GM18505 (cell line): ENCODE data around the gene ACAP3.
"Not testable (repeated sequence)": the region's sequence is repeated elsewhere in the genome, so short reads cannot be mapped to it uniquely, and the experiment has no call there.

Experiments
- ATAC-seq: cut with Tn5 transposase; IDR thresholded peaks from one replicate; pipeline ENCODE4 v1.9.1; 2021; ENCODE audit not compliant: unreplicated experiment
- POLR2A ChIP-seq: IDR thresholded peaks from 4 replicates; pipeline ENCODE4 v1.6.1; 2011; ENCODE audit warnings: borderline replicate concordance; ENCODE audit not compliant: insufficient read depth, insufficient read length; ENCODE audit errors: extremely low read depth

Gene ACAP3

DNA sequence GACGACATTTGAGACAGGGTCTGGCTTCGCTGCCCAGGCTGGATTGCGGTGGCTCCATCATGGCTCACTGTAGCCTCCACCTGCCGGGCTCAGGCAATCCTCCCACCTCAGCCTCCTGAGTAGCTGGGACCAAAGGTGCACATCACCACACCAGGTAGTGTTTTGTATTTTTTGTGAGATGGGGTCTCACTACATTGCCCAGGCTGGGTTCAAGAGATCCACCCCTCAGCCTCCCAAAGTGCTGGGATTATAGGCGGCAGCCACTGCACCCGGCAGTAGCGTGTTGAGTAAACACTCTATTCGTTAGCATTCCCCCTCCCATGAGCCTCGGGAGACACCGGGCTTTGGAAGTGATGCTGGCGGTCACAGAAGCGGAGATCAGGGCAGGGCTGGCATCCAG, 54.4 kb downstream of the ACAP3 start:
- ATAC-seq, result no peak
- no peak for TF ChIP-seq POLR2A

DNA sequence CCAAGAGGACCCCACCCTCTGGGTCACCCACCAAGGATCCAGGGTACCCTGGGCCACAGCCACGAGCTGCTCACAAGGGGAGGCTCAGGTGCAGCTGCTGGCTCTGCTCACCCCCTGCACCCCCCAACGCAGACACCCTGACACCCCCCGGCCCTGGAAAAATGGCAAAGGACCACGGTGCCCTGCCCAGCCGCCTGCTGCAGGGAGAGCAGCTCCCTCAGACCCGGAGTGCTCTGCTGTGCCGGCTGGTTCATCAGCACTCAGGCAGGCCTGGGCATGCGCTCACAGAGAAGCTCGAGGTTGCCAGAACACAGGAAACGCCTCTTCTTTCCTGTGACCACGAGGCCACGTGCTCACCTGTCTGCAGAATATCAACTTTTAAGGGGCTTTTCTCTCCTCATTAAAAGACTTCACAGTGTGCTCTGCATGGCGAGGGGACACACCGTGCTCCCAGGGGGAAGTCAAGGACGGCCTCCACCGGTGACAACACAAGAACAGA, 56.9 kb downstream of the ACAP3 start:
- peak; percentile 42 for TF ChIP-seq POLR2A
- no peak for ATAC-seq

DNA sequence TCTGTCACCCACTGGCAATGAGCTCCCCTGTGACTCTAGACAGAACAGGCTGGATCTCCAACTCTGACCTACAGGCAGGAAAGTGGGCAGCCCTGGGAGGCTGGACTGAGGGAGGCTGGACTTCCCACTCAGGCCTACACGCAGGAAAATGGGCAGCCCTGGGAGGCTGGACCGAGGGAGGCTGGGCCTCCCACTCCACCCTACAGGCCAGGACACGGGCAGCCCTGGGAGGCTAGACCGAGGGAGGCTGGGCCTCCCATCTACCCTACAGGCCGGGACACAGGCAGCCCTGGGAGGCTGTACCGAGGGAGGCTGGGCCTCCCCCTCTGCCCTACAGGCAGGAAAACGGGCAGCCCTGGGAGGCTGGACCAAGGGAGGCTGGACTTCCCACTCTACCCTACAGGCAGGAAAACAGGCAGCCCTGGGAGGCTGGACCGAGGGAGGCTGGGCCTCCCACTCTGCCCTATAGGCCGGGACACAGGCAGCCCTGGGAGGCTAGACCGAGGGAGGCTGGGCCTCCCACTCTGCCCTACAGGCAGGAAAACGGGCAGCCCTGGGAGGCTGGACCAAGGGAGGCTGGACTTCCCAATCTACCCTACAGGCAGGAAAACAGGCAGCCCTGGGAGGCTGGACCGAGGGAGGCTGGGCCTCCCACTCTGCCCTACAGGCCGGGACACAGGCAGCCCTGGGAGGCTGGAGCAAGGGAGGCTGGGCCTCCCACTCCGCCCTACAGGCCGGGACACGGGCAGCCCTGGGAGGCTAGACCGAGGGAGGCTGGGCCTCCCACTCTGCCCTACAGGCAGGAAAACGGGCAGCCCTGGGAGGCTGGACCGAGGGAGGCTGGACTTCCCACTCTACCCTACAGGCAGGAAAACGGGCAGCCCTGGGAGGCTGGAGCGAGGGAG, 59.5 kb downstream of the ACAP3 start:
- ATAC-seq, result not testable (repeated sequence)

DNA sequence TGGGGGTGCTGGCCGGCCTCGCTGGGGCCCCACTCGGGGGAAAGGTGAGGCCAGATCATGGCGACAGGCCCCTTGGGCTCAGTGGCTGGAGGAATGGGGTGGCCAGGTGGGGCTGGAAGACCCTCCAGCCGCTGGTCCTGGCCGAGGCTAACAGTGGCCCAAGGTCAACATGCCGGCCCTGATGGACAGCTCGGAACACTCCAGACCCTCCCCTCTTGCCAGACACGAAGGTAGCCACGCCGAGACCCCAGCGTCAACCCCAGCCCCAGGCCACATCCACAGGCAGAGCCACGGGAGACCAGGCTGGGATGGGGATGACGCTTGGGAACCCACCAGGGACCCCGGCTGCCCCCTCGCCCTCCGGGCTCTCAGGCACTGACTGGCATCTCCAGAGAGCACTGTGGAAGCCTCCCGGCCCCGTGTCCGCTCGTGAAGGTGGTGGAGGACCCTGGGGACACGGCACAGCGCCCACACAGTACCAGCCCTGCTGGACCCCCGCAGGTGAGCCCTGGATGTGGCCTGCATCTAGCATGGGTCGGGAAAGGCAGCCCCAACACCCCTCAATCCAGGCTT, 60.3 kb downstream of the ACAP3 start:
- no peak for ATAC-seq
- TF ChIP-seq POLR2A, result no peak

DNA sequence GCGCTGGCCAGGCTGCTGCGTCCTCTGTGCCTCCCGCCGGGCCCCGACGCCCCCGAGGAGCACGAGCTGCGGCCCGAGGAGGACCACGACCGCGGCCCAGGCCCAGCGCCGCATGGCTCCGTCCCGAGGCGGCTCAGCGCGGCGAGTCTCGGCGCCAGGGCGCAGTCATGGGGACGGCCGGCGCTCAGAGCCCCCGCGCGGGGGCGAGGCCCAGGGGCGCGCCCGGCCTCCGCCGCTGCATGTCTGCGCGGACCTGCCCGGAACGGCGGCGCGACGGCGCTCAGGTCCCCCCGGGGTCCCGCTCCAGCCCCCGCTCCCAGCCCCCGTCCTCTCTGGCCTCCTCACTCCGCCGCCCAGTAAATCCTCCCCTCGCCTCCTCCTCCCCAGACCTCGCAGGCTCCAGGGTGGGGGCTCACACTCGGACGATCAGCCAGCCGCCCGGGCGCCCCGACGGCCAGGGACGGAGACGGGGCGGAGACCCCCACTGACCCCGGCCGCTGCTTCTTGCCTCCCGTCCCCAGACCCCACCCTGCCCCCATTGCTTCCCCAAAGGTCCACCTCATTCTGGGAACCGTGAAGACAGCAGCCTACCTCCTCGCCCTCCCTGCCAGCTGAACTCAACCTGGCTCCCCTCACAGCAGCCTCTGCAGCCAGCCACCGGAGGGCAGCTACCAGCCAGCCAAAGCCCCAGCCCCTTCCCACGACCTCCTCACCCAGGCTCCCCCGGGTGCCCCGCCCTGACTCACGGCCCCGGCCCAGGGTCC, 61.0 kb downstream of the ACAP3 start, which contains the start of gene C1QTNF12:
C1QTNF12 (minus strand) TSS at position 146 of the 764 bp plus-strand sequence; CDS start at position 114, 32 bp downstream.
- TF ChIP-seq POLR2A, result no peak
- no peak for ATAC-seq

DNA sequence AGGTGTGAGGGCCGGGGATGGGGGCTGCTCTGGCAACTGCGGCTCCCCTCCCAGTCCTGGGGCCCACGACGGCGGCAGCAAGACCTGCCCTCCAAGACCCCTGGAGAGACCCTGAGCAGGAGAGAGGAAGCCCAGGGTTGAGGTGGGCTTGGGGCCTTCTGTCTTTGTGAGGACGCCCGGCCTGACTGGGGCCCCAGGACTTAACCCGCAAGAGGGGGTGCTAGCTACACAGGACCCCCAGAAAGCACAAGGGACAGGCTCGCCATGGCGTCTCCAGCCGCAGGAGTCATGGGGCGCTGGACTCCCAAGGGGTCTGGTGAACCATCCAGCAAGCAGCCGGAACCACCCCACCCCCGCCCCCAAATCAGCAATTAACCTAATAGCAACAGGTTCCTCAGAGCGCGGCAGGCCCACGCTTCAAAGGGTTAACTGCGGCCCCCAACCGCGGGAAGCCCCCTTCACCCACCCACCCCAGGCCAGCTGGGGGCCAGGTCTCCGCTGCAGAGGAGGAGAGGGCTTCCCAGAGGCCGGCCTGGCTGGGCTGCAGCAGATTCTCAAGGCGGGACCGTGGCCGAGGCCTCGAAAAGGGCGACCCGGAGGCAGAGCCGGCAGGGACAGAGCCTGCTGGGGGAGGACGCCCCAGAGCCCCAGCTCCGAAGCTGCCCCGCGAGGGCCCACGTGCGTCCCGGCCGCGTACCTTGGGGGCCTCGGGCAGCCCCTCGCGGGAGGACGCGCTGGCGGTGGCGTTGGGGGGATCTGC, 61.7 kb downstream of the ACAP3 start:
- no peak for TF ChIP-seq POLR2A
- ATAC-seq, result no peak

DNA sequence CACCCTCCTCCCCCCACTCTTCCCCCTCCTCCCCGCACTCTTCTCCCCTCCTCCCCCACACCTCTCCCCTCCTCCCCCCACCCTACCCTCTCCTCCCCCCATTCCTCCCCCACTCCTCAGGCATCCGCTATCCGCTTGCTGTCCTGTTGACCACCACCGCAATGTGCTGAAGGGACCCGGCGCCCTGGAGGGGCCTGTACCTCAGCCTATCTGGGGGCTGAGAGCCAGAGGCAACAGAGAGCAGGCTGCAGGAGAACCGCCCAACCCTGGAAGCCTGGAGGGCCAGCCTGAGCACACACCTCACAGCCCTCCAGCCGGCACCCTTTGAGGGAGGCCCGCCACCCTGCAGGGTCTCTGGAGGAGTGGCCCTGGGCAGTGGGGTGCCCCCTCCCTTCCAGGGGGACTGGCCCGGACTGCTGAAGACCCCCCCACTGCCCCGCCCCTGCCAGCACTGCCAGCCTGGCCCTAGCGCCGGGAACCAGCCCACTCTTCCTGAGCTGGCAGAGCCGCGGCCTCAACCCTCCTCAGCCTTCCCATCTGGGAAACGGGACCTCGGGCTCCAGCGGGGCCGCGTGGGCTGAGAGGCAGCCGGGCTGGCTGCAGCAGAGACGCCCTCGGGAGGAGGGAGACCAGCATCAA, 62.4 kb downstream of the ACAP3 start:
- TF ChIP-seq POLR2A, result no peak
- ATAC-seq, result no peak

DNA sequence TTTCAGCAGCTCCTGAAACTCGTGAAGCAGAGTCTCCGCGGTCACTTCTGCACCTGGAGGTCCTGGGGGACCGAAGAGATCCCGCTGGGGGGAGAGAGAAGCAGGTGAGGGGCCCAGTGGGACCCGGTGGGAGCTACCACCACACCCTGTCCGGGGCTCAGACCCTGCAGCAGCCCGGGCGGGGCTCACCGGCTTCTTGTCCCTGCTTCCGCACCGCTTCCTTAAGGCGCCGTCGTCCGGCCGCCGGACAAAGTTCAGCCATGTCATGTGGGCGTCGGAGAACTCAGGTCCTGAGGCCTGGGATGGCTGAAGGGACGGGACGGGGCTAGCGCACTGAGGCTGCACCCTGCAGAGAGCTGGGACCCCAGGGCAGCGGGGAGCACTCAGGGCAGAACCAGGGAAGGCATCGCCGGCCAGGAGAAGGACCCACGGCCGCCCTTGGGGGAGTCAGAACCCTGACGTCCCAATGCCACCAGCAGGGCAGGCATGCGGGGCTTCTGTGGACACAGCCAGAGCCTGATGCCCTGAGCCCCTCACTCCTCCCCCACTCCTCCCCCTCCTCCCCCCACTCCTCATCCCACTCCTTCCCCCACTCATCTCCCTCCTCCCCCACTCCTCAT, 63.4 kb downstream of the ACAP3 start:
- no peak for ATAC-seq
- TF ChIP-seq POLR2A, result no peak

DNA sequence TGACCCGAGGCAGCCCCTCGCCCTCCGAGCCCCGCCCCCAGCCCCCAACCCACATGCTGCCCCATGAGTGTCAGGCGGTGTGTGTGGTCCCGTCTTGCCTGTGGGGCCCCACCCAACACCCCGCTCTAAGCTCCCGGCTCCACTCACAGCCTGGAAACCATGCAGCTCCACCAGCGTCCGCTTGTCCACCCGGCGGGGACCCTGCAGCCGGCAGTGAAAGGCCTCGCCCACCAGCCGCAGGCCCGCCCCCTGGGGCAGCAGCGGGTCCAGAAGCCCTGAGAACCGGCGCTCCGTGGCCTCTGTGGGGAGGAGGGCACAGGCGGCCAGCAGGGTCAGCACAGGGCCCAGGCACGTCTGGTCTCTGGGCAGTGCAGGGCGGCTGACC, 63.9 kb downstream of the ACAP3 start:
- no peak for ATAC-seq
- no peak for TF ChIP-seq POLR2A

DNA sequence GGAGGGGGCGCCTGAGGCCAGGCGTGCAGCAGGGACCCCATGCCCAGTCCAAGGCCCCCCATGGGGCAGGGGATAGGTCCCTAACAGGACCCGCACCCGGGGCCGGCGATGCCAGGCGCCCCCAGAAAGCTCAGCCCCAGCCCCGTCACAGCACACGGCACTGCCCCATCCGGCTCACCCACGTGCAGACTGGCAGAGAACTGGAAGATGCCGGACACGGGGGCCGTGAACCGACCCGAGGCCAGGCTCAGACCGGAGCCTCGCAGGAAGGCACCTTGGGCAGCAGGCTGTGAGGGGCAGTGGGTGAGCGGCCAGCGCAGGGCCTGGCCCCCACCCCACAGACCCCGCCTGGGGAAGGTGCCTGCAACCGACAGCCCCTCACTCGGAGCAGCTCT, 64.5 kb downstream of the ACAP3 start:
- no peak for ATAC-seq
- TF ChIP-seq POLR2A, result no peak

DNA sequence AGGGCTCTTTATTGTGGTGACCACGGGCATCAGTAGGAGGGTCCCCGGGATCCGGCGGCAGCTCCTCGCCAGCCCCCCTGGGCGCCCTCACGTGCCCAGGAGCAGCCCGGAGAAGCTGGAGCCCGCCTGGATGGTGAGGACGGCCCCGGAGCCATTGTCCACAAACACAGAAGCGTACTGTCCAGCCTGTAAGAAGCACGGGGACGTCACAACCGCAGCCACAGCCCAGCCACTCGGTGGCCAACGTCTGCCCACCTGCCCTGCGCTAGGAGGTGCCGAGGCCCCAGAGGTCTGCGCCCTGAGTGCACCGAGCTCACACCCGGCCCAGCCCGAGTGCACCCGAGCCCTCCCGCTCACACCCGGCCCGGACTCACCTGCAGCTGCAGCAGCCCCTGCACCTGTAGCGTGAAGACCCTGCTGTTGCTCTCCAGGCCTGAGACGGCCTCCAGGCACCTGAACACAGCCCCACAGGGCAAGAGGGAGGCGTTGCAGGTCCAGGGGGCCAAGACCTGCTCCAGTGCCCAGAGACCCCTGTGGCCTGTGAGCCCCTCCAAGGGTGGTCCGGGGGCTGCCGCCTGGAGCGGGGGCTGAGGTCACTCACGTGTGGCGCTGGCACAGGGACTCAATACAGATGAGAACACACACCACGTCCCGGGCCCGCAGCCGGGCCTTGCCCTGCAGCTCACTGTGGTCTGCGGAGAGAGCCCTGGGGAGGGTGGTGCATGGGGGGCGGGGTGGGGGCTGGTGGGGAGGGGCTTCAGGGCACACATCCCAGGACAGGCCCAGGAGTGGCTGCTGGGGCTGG, 65.1 kb downstream of the ACAP3 start:
- ATAC-seq, result no peak
- no peak for TF ChIP-seq POLR2A
